ENCODE data around the gene HS3ST3B1.

HS3ST3B1 gene

GRCh38 chr17:14302091-14302430 is 1.2 kb downstream of the HS3ST3B1 start (continued):
- no peak for TF ChIP-seq ZNF488 (tag by site-specific recombination; IDR thresholded peaks at IDR 0.05)
- TF ChIP-seq ZSCAN5A (tag by site-specific recombination; IDR thresholded peaks at IDR 0.05) = no peak
- TF ChIP-seq ZFP37 (tag by site-specific recombination; IDR thresholded peaks at IDR 0.05) = peak; percentile 29; the same call in 1 of the 2 replicates
- TF ChIP-seq ZNF19 (tag by site-specific recombination; IDR thresholded peaks at IDR 0.05; ENCODE audit: low read depth) = no peak
- 0 out of 2 replicates have a peak, but pooled peaks have one; percentile 28 for TF ChIP-seq ZEB2 (tag by site-specific recombination; IDR thresholded peaks at IDR 0.05)
- TF ChIP-seq KLF17 (tag by site-specific recombination; IDR thresholded peaks at IDR 0.05) = no peak
- no peak for TF ChIP-seq BCL11A (tag by site-specific recombination; IDR thresholded peaks at IDR 0.05; ENCODE audit: low read depth)
- TF ChIP-seq ZNF473 (tag by site-specific recombination; IDR thresholded peaks at IDR 0.05) = no peak
- TF ChIP-seq ZNF585B (tag by site-specific recombination; IDR thresholded peaks at IDR 0.05) = no peak
- TF ChIP-seq ZBTB20 (tag by site-specific recombination; IDR thresholded peaks at IDR 0.05) = peak; percentile 68
- TF ChIP-seq ZNF366 (tag by site-specific recombination; conservative IDR thresholded peaks at IDR 0.05) = no peak
- TF ChIP-seq ZBTB44 (tag by site-specific recombination; IDR thresholded peaks at IDR 0.05) = no peak
- TF ChIP-seq HIC1 (tag by site-specific recombination; IDR thresholded peaks at IDR 0.05) = no peak
- TF ChIP-seq ZBTB10 (tag by site-specific recombination; IDR thresholded peaks at IDR 0.05) = 0 out of 2 replicates have a peak, but pooled peaks have one; percentile 21
- TF ChIP-seq MYNN (tag by site-specific recombination; IDR thresholded peaks at IDR 0.05; ENCODE audit: borderline replicate concordance) = no peak
- no peak for TF ChIP-seq ZNF701 (tag by site-specific recombination; IDR thresholded peaks at IDR 0.05)
- TF ChIP-seq ZNF785 (tag by site-specific recombination; IDR thresholded peaks at IDR 0.05) = no peak
- peak; percentile 45; the same call in 1 of the 2 replicates for TF ChIP-seq ZBTB48 (tag by site-specific recombination; IDR thresholded peaks at IDR 0.05)
- no peak for TF ChIP-seq REPIN1 (tag by site-specific recombination; IDR thresholded peaks at IDR 0.05; ENCODE audit: low read depth)
- TF ChIP-seq GLI4 (tag by site-specific recombination; IDR thresholded peaks at IDR 0.05) = 0 out of 2 replicates have a peak, but pooled peaks have one; percentile 16
- no peak; the same call in 1 of the 2 replicates for TF ChIP-seq ZNF513 (tag by site-specific recombination; IDR thresholded peaks at IDR 0.05)
- 0 out of 2 replicates have a peak, but pooled peaks have one; percentile 5 for TF ChIP-seq PRDM10 (tag by site-specific recombination; IDR thresholded peaks at IDR 0.05)
- 0 out of 2 replicates have a peak, but pooled peaks have one; percentile 8 for TF ChIP-seq ZNF600 (tag by site-specific recombination; IDR thresholded peaks at IDR 0.05)
- no peak for TF ChIP-seq ZNF610 (tag by site-specific recombination; IDR thresholded peaks at IDR 0.05; ENCODE audit: borderline replicate concordance)
- no peak for TF ChIP-seq ZNF830 (tag by site-specific recombination; IDR thresholded peaks at IDR 0.05; ENCODE audit: low read depth)
